ENCODE data around the gene AP1S2.

Gene AP1S2

DNA sequence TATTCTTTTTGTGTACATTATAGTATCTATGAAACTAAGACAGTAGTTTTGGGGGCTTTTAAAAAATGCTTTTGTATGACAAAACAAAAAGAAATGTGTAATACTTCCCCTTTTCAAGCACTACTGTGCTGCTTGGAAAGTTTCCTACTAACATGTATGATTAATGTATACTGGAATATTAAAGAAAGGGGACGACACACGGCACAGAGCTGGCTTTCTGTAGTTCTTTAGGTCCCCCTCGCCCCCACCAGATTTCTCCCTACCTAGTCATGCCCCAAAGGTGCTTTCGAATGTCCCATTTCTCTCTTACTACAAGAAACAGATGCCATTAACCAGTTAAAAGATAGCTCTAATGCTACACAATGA lies 1.6 kb upstream of the AP1S2 start:
- Histone ChIP-seq H3K9me3 (ENCODE audit: control insufficient read depth in 1 of 2, low read length in 2 of 2) (no peaks in the 10 kb centered on the region), H3K27ac (ENCODE audit: low read depth, low read length) (no peak overlapping the region), H3K4me3 (ENCODE audit: low read depth in 1 of 2, low read length in 2 of 2) (no peak overlapping the region), H3K27me3 (ENCODE audit: control insufficient read depth in 1 of 2, insufficient read depth in 2 of 2, low read length in 2 of 2) (no peaks in the 10 kb centered on the region), H3K36me3 (ENCODE audit: control insufficient read depth in 1 of 2, insufficient read depth in 2 of 2, low read length in 2 of 2) (no peaks in the 10 kb centered on the region), H3K4me1 (ENCODE audit: control insufficient read depth in 1 of 2, insufficient read depth in 2 of 2, low read length in 2 of 2) (peaks cover 0 to 4% of the 10 kb centered on the region in 2 donors), H3K9ac (ENCODE audit: low read depth in 1 of 2, low read length in 2 of 2) (no peak overlapping the region)

GRCh38 chrX:15855568-15856221 lies 1.1 kb upstream of the AP1S2 start:
- Histone ChIP-seq H3K36me3 (ENCODE audit: control insufficient read depth in 1 of 2, insufficient read depth in 2 of 2, low read length in 2 of 2) (no peaks in the 10 kb centered on the region), H3K4me3 (ENCODE audit: low read depth in 1 of 2, low read length in 2 of 2) (peak overlapping the region; percentile 87 to 88), H3K4me1 (ENCODE audit: control insufficient read depth in 1 of 2, insufficient read depth in 2 of 2, low read length in 2 of 2) (peaks cover 0 to 4% of the 10 kb centered on the region in 2 donors), H3K27ac (ENCODE audit: low read depth, low read length) (peak overlapping the region; percentile 77), H3K9me3 (ENCODE audit: control insufficient read depth in 1 of 2, low read length in 2 of 2) (no peaks in the 10 kb centered on the region), H3K27me3 (ENCODE audit: control insufficient read depth in 1 of 2, insufficient read depth in 2 of 2, low read length in 2 of 2) (no peaks in the 10 kb centered on the region), H3K9ac (ENCODE audit: low read depth in 1 of 2, low read length in 2 of 2) (peak overlapping the region; percentile 69 to 86)

- peak overlapping the region; percentile 63 for H3K27ac ChIP-seq (ENCODE audit: low read depth, low read length)
- H3K4me1 ChIP-seq (ENCODE audit: control insufficient read depth in 1 of 2, insufficient read depth in 2 of 2, low read length in 2 of 2): peaks cover 0 to 4% of the 10 kb centered on the region in 2 donors
- H3K36me3 ChIP-seq (ENCODE audit: control insufficient read depth in 1 of 2, insufficient read depth in 2 of 2, low read length in 2 of 2): no peaks in the 10 kb centered on the region
- H3K27me3 ChIP-seq (ENCODE audit: control insufficient read depth in 1 of 2, insufficient read depth in 2 of 2, low read length in 2 of 2): no peaks in the 10 kb centered on the region
- H3K9me3 ChIP-seq (ENCODE audit: control insufficient read depth in 1 of 2, low read length in 2 of 2): no peaks in the 10 kb centered on the region
- peak overlapping the region; percentile 56 to 67 for H3K9ac ChIP-seq (ENCODE audit: low read depth in 1 of 2, low read length in 2 of 2)
- peak overlapping the region; percentile 69 to 75 for H3K4me3 ChIP-seq (ENCODE audit: low read depth in 1 of 2, low read length in 2 of 2)
These were observed 445 bp downstream of the AP1S2 start for GRCh38 chrX:15854080-15854655.

GRCh38 chrX:15853586-15854079 lies 980 bp downstream of the AP1S2 start:
- Histone ChIP-seq H3K9me3 (ENCODE audit: control insufficient read depth in 1 of 2, low read length in 2 of 2) (no peaks in the 10 kb centered on the region), H3K36me3 (ENCODE audit: control insufficient read depth in 1 of 2, insufficient read depth in 2 of 2, low read length in 2 of 2) (no peaks in the 10 kb centered on the region), H3K4me3 (ENCODE audit: low read depth in 1 of 2, low read length in 2 of 2) (peak overlapping the region; percentile 69 to 75), H3K9ac (ENCODE audit: low read depth in 1 of 2, low read length in 2 of 2) (peak overlapping the region; percentile 56 to 67), H3K27ac (ENCODE audit: low read depth, low read length) (no peak overlapping the region), H3K4me1 (ENCODE audit: control insufficient read depth in 1 of 2, insufficient read depth in 2 of 2, low read length in 2 of 2) (peaks cover 0 to 4% of the 10 kb centered on the region in 2 donors), H3K27me3 (ENCODE audit: control insufficient read depth in 1 of 2, insufficient read depth in 2 of 2, low read length in 2 of 2) (no peaks in the 10 kb centered on the region)

DNA sequence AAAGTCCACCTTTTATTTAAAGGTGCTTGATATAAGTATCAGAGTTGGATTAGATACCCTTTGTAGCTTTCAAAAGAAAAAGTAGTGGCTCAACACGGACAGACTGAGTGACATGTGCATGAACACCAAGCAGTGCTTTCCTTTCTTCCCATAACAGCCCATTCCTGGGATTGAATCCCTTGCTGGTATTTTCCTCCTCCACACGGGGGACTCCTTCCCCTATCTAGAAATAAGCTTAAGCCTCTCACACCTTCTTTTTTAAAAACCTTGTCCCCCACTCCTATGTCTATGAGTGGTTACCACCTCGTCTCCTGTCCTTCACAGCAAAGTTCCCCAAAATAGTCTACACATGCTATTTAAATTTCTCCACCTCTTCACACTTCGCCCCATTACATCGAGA lies 5.1 kb downstream of the AP1S2 start:
- H3K27me3 ChIP-seq (ENCODE audit: control insufficient read depth in 1 of 2, insufficient read depth in 2 of 2, low read length in 2 of 2): no peaks in the 10 kb centered on the region
- H3K27ac ChIP-seq (ENCODE audit: low read depth, low read length): no peak overlapping the region

DNA sequence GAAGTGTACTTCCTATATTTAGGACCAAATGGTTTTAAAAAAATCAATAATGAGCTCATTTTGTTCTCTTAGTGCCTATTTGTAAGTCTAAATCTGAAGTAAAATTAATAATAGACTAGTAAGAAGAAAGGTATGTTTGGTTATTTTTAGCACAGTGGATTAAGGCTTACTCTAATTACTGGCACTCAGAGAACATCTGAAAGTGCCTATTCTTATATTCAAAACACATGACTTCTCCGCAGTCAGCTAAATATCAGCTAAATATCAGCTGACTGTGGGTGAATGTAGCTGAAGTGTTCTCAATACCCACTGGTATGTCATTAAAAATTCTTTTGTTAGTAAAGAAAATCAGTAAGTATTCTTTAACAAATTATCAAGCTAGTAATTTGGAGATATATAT lies 6.0 kb downstream of the AP1S2 start:
- Histone ChIP-seq H3K4me3 (ENCODE audit: low read depth in 1 of 2, low read length in 2 of 2) (no peak overlapping the region), H3K27ac (ENCODE audit: low read depth, low read length) (no peak overlapping the region), H3K4me1 (ENCODE audit: control insufficient read depth in 1 of 2, insufficient read depth in 2 of 2, low read length in 2 of 2) (no peaks in the 10 kb centered on the region), H3K9me3 (ENCODE audit: control insufficient read depth in 1 of 2, low read length in 2 of 2) (no peaks in the 10 kb centered on the region), H3K36me3 (ENCODE audit: control insufficient read depth in 1 of 2, insufficient read depth in 2 of 2, low read length in 2 of 2) (peaks cover 0 to 5% of the 10 kb centered on the region in 2 donors), H3K27me3 (ENCODE audit: control insufficient read depth in 1 of 2, insufficient read depth in 2 of 2, low read length in 2 of 2) (no peaks in the 10 kb centered on the region), H3K9ac (ENCODE audit: low read depth in 1 of 2, low read length in 2 of 2) (no peak overlapping the region)

More for the DNA sequence above, 5.1 kb downstream of the AP1S2 start:
- Histone ChIP-seq H3K9ac (ENCODE audit: low read depth in 1 of 2, low read length in 2 of 2) (no peak overlapping the region), H3K4me3 (ENCODE audit: low read depth in 1 of 2, low read length in 2 of 2) (no peak overlapping the region), H3K36me3 (ENCODE audit: control insufficient read depth in 1 of 2, insufficient read depth in 2 of 2, low read length in 2 of 2) (peaks cover 0 to 5% of the 10 kb centered on the region in 2 donors), H3K9me3 (ENCODE audit: control insufficient read depth in 1 of 2, low read length in 2 of 2) (no peaks in the 10 kb centered on the region), H3K4me1 (ENCODE audit: control insufficient read depth in 1 of 2, insufficient read depth in 2 of 2, low read length in 2 of 2) (no peaks in the 10 kb centered on the region)

GRCh38 chrX:15843960-15844359 lies 10.7 kb downstream of the AP1S2 start:
- H3K36me3 ChIP-seq (ENCODE audit: control insufficient read depth in 1 of 2, insufficient read depth in 2 of 2, low read length in 2 of 2): peaks cover 0 to 5% of the 10 kb centered on the region in 2 donors
- no peaks in the 10 kb centered on the region for H3K9me3 ChIP-seq (ENCODE audit: control insufficient read depth in 1 of 2, low read length in 2 of 2)
- no peak overlapping the region for H3K4me3 ChIP-seq (ENCODE audit: low read depth in 1 of 2, low read length in 2 of 2)
- H3K4me1 ChIP-seq (ENCODE audit: control insufficient read depth in 1 of 2, insufficient read depth in 2 of 2, low read length in 2 of 2): no peaks in the 10 kb centered on the region
- no peak overlapping the region for H3K9ac ChIP-seq (ENCODE audit: low read depth in 1 of 2, low read length in 2 of 2)
- H3K27ac ChIP-seq (ENCODE audit: low read depth, low read length): no peak overlapping the region
- no peaks in the 10 kb centered on the region for H3K27me3 ChIP-seq (ENCODE audit: control insufficient read depth in 1 of 2, insufficient read depth in 2 of 2, low read length in 2 of 2)

GRCh38 chrX:15841853-15842516 lies 12.6 kb downstream of the AP1S2 start:
- Histone ChIP-seq H3K36me3 (ENCODE audit: control insufficient read depth in 1 of 2, insufficient read depth in 2 of 2, low read length in 2 of 2) (peaks cover 0 to 5% of the 10 kb centered on the region in 2 donors), H3K4me1 (ENCODE audit: control insufficient read depth in 1 of 2, insufficient read depth in 2 of 2, low read length in 2 of 2) (no peaks in the 10 kb centered on the region)

GRCh38 chrX:15838017-15838416 lies 16.6 kb downstream of the AP1S2 start:
- H3K36me3 ChIP-seq (ENCODE audit: control insufficient read depth in 1 of 2, insufficient read depth in 2 of 2, low read length in 2 of 2): no peaks in the 10 kb centered on the region
- no peak overlapping the region for H3K9ac ChIP-seq (ENCODE audit: low read depth in 1 of 2, low read length in 2 of 2)
- H3K9me3 ChIP-seq (ENCODE audit: control insufficient read depth in 1 of 2, low read length in 2 of 2): no peaks in the 10 kb centered on the region
- no peak overlapping the region for H3K4me3 ChIP-seq (ENCODE audit: low read depth in 1 of 2, low read length in 2 of 2)
- H3K4me1 ChIP-seq (ENCODE audit: control insufficient read depth in 1 of 2, insufficient read depth in 2 of 2, low read length in 2 of 2): no peaks in the 10 kb centered on the region
- no peak overlapping the region for H3K27ac ChIP-seq (ENCODE audit: low read depth, low read length)
- H3K27me3 ChIP-seq (ENCODE audit: control insufficient read depth in 1 of 2, insufficient read depth in 2 of 2, low read length in 2 of 2): no peaks in the 10 kb centered on the region

More at GRCh38 chrX:15841853-15842516, 12.6 kb downstream of the AP1S2 start:
- Histone ChIP-seq H3K9ac (ENCODE audit: low read depth in 1 of 2, low read length in 2 of 2) (no peak overlapping the region), H3K9me3 (ENCODE audit: control insufficient read depth in 1 of 2, low read length in 2 of 2) (no peaks in the 10 kb centered on the region), H3K27ac (ENCODE audit: low read depth, low read length) (no peak overlapping the region), H3K27me3 (ENCODE audit: control insufficient read depth in 1 of 2, insufficient read depth in 2 of 2, low read length in 2 of 2) (no peaks in the 10 kb centered on the region), H3K4me3 (ENCODE audit: low read depth in 1 of 2, low read length in 2 of 2) (no peak overlapping the region)
